Activated CD8-positive, alpha-beta memory T cell treated with anti-CD3 and anti-CD28 coated beads, Interleukin-2, amount 50 U/mL, for 1 hour (primary cell): ENCODE measurements around the gene ZDHHC11.
"Not testable (repeated sequence)": the region's sequence is repeated elsewhere in the genome, so short reads cannot be mapped to it uniquely, and the experiment has no call there.

Experiments
- DNase-seq: peaks from one replicate; pipeline ENCODE4 v3.0.0-alpha.2; 2020; ENCODE audit errors: extremely low read depth

ZDHHC11 gene

DNA sequence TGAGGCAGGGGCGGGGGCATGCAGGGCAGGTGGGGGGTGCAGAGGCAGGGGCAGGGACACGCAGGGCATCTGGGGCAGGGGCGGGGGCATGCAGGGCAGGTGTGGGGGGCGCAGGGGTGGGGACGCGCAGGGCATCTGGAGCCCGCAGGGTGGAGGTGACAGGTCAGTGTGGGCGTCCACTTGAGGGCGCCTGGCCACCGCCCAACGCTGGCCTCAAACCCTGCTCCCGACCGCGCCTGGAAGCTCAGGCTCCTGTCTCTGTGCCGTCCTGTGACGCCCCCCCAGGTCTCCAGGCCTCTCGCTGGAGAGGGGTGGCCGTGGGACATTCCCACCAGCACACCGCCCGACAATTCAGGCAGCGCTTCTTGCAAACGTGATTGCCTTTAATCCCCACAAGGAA is 6.9 kb downstream of the ZDHHC11 start:
- DNase-seq = not testable (repeated sequence)

DNA sequence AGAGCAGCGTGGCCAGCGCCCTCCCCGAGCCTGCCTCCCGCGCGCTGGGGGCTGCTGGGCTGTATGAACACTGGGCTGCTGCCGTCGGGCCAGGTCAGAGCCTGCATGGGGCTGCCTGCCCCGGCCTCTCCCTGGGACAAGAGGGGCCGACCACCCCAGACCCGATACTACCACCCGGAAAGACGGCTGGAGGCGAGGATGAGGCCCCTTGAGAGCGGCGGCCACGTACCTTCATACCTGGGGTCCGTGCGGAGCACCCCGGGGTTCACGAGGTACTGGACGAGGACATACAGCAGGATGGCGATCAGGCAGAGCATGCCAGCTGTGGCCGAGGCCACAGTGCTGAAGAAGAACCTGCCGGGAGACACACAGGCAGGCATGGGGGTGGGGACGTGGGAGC is 7.4 kb downstream of the ZDHHC11 start:
- not testable (repeated sequence) for DNase-seq

DNA sequence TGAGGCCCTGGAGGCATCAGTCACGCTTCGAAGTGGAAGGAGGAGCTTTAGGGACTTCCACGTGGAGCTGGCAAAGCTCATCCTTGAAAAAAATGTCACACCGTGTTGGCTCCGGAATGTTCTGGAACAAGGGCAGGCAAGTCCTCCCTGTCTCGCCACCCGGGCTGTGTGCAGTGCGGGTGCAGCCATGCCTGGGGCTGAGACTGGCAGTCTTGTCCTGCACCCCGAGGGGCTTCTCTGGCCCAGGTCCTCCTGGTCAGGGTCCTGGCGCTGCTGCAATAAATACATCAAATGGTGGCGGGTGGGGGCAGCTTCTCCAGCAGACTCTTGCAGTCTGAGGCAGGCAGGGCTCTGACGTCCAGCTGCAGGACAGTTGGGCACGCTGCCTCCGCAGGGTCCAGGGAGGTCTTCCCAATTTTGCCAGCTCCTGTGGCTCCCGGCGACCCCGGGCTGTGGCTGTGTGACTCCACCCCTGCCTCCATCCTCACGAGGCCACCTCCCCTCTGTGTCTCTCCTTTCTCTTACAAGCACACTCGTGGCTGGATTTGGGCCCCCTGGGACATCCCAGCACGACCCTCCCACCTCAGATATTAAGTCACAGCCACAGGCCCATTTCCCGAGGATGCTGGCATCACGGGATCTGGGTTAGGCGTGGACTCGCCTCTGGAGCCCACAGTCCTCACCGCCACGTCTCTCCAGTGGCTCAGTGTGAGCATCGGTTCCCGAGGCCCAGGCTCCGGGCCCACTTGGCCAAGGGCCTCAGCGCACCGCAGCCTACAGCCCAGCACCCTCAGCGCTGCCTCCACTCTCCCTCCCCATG is 8.2 kb downstream of the ZDHHC11 start:
- DNase-seq = not testable (repeated sequence)

DNA sequence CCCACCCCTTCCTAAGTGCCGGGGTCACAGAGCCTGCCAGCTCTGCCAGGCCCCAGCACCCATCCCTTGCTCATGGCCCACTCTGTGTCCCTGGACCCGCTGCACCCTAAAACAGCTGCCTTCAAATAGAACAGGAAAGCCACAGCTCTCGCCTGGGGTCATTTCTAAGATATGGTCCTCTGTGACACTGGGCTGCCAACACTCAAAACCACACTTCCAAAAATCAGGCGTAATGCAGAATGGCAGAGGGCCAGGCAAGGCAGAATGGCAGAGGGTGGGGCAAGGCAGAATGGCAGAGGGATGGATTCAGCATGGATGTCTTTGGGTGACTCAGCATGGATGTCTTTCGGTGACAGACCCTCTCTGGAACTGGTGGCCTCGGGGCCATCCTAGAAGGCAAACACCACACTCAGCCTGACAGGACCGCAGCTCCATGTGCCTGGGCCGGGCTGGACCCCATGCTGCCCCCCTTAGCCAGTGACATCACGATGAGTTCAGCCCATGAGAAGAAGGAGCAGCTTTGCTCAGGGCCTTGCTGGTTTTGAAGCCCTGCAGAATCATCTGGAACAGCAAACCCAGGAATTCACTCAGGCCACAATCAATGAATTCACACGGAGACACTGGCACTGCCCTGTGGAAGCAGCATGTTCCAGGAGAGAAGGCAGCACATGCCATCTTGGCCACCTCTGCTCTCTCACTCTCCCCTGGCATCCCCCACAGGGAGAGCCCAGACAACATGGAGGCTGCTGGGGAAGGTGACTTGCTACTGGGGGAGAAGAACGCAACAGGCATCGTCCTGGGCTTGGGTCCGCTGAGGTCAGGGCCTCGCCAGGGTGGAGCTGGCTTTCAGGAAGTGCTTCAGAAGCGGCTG is 9.0 kb downstream of the ZDHHC11 start:
- not testable (repeated sequence) for DNase-seq

DNA sequence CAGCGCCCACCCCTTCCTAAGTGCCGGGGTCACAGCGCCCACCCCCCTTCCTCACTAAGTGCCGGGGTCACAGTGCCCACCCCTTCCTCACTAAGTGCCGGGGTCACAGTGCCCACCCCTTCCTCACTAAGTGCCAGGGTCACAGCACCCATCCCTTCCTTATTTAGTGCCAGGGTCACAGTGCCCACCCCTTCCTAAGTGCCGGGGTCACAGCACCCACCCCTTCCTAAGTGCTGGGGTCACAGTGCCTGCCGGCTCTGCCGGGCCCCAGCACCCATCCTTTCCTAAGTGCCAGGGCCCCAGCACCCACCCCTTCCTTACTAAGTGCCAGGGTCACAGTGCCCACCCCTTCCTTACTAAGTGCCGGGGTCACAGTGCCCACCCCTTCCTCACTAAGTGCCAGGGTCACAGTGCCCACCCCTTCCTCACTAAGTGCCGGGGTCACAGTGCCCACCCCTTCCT is 9.8 kb downstream of the ZDHHC11 start:
- not testable (repeated sequence) for DNase-seq

DNA sequence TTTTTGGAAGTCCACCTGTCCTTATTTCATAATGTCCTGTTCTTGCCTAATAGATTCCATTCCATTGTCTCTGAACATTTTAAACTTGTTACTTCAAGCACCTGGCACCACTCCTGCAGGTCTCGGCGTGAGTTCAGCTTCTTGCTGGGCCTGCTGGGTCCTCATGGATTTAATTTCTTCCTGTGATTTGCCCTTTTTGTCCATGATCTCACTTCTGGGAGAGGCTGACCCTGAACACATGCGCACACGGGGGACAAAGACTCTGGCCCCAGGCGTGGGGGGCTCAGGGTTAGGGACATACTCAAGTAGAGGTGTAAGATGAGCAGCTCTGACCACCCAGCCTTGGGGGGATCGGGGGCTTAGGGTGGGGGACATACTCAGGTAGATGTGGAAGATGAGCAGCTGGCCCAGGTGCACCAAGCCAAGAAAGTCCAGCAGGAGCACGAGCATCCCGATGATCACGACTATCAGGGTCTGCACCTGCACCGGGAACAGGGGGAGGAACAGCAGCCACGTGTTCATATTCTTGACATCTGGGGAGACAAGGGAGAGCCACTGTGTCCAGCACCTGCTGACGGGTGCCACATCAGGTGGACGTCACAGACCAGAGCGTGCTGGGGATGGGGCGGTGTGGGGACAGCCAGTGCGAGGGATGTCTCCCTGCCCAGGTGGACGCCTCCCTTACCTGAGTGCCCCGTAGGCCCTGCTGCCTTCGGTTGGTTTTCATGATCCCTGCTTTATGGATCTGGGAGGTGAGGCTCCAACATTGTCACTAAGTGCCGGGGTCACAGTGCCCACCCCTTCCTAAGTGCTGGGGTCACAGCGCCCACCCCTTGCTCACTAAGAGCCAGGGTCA is 10.4 kb downstream of the ZDHHC11 start:
- DNase-seq = not testable (repeated sequence)

DNA sequence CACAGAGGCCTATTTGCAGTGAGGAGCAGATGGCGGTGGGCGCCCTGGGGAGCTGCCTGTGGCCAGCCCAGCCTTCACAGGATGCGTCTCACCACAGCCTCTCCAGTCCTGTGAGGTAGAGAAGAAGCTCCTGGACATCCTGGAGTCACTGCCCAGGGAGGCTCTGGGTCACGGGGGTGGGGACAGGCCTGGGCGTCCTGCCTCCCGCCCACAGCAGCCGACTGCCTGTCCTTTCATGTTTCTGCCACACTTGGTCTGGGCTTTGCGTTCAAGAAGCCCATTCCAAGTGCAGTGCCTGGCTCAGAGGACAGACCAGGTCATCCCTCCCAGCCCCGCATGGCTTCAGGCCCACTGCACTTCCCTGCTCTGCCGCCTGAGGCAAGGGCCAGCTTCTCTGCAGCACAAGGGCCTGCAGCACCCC is 12.3 kb downstream of the ZDHHC11 start:
- not testable (repeated sequence) for DNase-seq

DNA sequence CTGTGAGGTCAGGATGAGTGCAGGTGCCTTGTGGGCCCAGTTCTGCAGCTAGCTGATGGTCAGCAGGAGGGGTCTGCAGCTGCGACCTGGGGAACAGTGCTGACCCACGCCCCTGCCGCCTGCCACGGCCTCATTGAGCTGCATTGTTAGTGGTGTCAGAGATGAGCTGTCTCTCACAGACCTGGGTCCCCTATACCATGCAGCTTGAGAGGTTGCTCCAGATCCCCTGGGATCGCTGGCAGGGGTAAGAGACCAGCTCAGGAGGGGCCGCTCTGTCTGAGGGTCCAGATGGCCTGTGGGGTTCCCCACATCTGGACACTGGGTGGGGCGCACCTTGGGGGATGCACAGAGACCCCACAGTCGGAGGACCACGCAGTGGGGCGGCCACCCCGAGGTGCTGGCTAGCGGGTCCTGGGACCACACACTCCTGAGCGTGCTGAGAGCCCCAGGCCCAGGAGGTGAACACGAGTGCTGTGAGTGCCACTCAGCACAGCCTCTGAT is 13.1 kb downstream of the ZDHHC11 start:
- DNase-seq = not testable (repeated sequence)

DNA sequence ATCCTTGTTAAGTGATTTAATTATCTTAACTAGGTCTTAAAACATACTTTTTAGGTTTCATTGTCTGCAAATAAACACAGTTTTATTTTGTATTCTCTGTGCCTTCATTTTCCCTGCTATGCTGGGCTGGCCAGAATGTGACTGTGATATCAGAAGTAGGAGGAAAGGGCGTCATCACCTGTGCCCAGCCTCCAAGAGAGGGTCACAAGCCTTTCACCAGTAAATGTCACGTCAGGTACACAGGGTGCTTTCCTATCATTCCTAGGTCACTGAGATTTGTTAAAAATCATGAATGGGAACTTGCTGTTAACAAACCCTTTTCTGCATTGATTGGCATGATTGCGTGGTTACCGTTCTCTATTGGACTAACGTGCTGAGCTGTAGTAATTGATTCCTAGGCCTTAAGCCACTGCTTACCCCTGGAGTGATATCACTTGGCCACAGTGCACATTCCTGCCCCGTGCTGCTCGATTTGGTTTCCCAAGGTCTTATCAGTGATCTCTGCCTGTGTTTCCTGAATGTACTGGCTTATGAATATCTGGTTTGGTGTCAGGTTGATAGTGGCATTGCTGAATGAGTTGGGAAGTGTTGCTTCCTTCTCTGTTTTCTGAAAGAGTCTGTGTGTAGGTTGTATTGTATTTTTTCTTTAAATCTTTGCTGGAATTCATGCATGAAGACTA is 14.7 kb downstream of the ZDHHC11 start:
- DNase-seq = not testable (repeated sequence)

DNA sequence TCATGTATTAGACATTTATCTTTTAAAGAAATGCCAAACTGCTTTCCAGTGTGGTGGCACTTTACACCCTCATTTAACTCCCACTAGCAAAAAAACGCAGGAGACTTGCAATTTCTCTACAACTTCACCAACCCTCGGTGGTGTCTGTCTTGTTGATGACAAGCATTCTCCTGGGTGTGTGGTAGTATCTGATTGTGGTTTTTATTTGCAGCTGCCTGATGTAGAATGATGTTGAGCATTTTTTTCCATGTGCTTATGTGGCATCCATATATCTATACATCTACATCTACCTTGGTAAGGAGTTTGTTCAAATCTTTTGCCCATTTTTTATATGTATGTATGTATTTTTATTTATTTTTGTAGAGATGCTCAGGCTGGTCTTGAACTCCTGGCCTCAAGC is 16.8 kb downstream of the ZDHHC11 start:
- DNase-seq = not testable (repeated sequence)

DNA sequence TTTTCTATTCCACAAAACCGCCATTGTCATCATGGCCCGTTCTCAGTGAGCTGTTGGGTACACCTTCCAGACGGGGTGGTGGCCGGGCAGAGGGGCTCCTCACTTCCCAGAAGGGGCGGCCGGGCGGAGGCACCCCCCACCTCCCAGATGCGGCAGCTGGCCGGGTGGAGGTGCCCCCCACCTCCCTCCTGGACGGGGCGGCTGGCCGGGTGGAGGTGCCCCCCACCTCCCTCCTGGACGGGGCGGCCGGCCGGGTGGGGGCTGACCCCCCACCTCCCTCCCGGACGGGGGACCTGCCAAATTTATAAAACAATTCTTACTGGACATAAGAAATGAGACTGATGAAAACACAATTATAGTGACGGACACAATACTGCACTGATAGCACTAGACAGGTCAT is 22.6 kb downstream of the ZDHHC11 start:
- not testable (repeated sequence) for DNase-seq

DNA sequence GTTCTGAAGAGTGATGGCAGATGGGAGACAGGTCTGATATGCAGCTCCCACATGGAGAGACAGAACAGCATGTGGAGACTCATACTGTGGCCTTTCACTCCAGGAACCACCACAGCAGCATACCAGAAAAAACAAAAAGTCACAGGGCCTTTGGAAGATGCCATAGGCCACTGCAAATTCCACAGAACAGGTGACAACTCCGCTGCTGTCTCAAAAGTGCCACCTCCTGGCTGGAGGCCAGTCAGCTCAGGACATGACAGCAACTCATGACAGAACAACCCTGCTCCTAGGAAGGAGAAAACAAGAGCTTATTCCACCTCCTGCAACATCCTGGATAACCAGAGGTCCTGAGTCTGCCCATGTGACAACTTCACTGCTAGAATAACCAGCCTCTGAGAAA is 25.2 kb downstream of the ZDHHC11 start:
- not testable (repeated sequence) for DNase-seq

DNA sequence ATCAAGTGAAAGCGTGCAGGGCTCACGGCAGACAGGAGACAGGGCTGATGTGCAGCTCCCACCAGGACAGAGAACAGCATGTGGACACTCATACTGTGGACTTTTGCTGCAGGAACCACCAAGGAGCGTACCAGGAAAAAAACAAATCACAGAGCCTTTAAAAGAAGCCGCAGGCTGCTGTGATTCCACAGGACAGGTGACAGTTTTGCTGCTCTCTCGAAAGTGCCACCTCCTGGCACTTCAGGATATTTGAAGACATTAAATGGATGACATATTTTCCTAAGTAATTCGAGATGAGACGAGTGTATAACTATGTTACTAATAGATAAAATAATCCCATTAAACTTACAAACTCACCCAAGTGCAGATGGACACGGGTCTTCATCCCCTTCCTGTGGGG is 29.3 kb downstream of the ZDHHC11 start:
- no peak for DNase-seq

DNA sequence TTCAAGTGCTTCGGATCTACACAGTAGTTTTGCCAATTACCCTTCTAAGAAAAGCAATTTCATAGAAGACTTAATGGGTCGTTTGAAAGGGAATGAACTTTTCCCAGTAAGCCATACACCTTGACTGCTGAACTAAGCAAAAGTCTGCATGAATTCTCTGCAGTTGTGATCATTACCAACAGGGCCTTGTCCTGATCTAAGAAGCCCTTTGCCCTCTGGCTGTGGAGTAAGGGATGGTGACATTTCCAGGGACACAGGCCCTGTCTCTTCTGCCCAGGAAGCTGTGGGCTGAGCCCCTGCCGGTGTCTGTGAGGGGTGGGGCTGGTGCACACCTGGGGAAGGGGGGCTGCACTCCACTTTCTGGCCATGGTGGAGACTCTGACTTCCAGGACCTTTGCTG is 30.5 kb downstream of the ZDHHC11 start:
- DNase-seq = no peak

DNA sequence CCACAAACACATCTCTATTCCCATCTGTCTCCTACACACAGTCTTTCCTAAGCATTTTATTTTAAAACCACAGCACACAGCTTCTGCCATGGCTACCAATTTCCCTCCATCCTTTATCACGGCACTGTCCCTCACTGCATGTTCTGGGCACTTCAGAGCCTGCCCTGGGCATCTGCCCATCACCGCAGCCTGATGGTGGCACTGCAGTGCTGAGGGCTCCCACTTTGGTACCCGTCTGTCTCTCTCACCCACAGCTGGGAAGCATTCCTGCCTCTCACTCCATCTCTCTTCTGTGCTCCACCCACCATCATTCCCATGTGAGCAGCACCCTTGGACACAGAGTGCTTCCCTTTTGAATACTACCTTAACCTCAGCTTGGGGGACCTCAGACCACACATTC is 31.7 kb downstream of the ZDHHC11 start:
- no peak for DNase-seq

DNA sequence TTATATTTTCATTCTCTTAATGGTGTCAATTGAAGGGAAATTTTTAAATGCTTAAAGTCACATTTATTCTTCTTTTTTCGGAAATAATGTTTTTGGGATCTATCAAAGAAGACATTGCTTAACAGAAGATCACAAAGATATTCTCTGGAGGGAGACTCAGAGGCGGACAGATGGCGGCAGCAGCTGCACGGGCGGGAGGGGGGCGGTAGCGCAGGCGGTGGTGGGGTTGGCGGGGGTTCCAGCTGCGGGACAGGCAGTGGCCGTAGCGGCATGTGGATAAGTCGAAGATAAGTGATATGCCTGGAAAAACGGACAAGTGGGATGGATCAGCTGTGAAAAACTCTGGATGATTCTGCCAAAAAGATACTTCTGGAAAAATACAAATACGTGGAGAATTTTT is 34.6 kb downstream of the ZDHHC11 start:
- no peak for DNase-seq

DNA sequence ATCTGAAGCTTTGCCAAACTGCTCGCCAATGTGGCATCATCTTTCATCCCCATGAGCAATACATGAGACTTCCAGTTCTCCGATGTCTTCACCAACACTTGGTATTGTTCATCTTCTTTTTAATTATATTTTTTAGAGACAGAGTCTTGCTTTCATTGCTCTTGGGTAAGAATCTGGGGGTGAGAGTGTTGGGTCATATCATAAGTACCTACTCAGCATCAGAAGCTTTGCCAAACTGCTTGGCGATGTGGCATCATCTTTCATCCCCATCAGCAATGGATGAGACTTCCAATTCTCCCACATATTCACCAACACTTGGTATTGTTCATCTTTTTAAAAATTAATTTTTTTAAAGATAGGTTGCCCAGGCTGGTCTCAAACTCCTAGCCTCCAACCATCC is 35.3 kb downstream of the ZDHHC11 start:
- no peak for DNase-seq

DNA sequence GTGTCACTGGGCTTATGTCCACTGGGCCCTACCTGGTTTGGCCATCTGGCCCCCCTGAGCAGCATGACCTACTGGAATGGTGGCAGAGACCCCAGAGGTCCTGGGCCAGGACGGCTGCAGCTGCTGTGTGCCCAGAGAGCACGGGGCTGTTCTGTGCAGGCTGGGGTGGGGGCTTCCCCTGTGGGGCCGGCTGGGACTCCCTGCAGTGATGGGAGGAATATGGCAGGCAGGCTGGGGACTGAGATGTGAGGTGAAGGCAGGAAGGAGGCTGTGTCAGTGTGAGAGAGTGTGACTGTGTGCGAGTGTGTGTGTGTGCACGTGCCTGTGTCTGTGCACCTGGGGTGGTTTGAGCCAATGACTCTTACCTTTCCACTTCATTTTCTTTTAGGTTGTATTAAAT is 37.2 kb downstream of the ZDHHC11 start:
- not testable (repeated sequence) for DNase-seq

DNA sequence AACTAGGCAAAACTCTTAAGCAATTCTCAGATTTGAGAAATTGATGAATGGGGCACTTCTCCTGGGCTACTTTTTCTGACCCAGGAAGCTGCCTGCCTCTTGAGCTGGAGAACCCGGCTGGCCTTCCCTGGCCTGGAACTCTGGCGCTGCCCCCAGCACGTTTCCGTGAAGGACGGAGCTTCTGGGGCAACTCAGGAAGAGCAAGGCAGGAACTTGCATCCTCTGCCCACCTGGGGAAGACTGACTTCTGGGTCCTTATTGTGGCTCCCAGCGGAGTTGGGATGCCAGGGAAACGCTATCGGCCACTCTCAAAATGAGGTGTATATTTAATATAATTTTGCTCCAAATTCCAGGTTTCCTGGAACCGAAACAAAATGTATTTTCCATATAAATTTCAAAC is 39.4 kb downstream of the ZDHHC11 start:
- not testable (repeated sequence) for DNase-seq

DNA sequence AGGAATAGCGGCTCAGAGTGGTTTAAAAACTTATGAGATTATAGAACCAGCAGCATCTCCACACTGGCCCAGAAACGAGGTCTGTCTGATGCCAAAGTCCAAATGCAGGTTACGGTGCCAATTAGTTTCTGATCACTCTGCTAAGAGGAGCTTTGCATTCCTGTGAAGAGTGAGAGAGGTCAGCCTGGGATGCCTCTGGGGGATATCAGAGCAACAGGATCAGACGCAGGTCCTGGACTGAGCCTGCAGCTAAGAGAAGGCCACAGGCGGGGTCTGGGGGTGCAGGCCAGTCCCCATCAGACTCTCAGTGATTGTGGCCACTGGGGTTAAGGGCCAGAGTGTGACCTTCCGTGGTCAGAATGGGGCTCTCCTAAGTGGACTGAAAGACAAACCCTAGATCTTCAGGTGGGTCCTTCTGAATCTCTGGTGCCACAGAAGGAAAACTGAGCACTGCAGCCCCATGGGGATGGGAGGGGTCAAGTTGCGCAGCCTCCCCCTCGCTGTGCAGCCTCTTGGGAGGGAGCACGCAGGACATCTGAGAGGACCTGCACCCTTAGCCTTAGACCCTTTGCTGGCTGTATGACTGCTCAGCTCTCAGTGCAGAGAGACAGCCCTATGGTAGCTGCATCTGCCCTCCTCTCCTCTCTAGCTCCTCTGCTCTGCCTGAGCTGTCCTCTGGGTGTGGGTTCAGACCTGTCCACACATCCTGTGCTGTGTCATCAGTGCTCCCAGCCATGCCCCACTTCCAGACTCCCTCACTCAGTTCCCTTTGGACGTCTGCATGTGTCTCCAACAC is 42.9 kb downstream of the ZDHHC11 start:
- DNase-seq = not testable (repeated sequence)
